Activated T-helper 1 cell treated with Interleukin-2 at 50 U/mL for 16 hours (primary cell): Measurements from ENCODE around the gene MEF2A.
"Not testable (repeated sequence)": the region's sequence is repeated elsewhere in the genome, so short reads cannot be mapped to it uniquely, and the experiment has no call there.

Source experiments
- DNase-seq: peaks from one replicate; pipeline ENCODE4 v3.0.0-alpha.2; 2020; ENCODE audit warnings: low read depth

The MEF2A gene

GRCh38 chr15:99645951-99646350, 80.2 kb downstream of the MEF2A start:
- DNase-seq: no peak

- no peak for DNase-seq
Measured at GRCh38 chr15:99651023-99651807, 85.4 kb downstream of the MEF2A start.

DNA sequence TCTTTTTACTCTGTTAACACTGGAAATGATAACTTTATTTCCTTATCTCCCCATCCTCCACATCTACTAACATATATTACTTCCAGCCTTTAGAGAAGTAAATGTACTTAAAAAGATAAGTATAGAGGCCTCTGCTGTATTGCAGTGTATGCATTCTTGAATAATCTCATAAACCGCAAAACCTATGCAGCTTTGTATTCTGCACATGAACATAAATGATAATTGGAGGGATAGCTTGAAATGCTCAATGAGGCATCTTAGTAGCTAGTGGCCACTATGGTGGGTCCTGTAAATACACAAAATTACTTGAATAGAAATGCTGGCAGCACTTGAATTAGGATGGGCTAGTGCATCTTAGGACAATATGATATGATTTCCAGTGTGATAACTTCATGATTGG, 90.4 kb downstream of the MEF2A start:
- no peak for DNase-seq

DNA sequence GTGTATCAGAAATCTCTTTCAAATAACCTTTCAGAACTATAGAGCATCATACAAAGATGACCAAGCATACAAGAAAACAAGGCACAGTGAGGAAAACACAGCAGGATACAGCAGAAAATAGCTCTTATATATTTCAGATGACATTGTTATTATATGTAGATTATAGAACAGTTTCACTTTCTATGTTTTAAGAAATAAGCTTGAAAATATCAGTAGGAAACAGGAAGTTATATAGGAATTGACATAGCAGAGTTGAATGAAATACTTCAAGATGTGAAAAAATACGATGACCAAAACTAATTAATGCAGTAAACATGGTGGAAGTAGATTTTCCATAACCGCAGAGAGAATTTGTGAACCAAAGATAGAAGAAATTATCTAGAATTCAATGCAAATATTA, 92.2 kb downstream of the MEF2A start:
- no peak for DNase-seq

DNA sequence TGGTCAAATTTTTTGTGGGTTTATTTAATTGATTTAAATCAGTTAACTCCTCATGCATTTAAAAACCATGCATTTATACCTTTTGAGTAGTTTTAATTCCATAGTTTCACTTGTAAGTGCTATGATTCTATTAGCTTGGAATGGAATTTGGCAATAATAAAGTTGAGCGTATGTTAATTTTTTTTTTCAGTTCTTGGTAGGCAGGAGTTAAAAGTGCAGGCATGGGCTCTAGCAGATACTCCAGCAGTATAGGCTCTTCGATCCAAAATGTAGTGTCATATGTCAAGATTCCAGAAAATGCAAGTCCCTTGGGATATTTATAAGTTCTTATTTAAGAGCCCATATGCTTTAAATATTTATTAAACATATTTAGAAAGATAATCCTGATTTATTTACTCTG, 97.1 kb downstream of the MEF2A start:
- no peak for DNase-seq

- DNase-seq: not testable (repeated sequence)
Measured at GRCh38 chr15:99666073-99666472, 100.3 kb downstream of the MEF2A start.

DNA sequence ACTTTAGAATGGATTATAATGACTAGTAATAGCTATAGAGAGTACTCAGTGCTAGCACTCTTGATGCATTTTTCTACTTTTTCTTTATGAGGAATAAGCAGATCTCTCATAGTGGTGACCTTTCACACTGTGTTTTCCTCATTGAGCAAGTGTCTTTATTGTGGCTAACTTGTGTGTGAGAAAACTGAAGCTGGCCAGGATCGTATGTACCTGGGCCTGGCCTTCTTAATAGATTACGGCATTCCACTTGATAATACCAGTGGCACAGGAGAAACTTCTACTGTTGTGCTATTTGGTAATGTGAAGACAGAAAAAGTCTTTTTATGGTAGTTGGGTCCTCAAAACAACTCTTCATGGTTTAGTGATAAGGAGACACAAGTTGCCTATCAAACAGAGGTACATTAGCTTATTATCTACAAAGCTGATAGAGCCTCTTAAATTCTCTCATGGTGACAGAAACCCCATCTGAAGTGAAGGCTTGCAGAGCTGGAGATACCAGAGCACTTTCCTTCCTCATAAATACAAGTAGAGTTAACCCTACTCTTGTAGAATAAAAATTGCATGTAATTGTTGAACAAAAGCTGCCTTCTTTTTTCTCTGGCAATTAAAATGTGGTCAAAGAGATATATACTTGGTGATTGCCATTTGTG, 102.9 kb downstream of the MEF2A start:
- no peak for DNase-seq

DNA sequence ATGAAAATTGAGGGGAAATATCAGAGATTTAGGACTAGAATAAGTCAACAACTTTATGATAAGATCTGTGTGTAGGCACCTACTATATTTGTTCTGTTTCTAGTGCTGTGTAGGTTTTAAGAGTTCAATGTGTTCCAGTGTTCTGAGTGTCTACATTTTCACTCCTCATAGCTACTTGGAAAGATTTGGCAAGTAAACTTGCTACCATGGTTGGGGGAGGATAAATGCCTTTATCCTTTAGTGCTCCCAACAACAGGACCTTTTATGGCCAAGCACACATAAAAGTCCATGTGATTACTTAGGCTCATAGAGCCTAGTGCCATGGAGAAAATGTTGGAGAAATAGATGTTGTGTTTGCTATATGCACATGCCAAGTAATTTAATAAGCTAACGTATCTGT, 103.5 kb downstream of the MEF2A start:
- no peak for DNase-seq

DNA sequence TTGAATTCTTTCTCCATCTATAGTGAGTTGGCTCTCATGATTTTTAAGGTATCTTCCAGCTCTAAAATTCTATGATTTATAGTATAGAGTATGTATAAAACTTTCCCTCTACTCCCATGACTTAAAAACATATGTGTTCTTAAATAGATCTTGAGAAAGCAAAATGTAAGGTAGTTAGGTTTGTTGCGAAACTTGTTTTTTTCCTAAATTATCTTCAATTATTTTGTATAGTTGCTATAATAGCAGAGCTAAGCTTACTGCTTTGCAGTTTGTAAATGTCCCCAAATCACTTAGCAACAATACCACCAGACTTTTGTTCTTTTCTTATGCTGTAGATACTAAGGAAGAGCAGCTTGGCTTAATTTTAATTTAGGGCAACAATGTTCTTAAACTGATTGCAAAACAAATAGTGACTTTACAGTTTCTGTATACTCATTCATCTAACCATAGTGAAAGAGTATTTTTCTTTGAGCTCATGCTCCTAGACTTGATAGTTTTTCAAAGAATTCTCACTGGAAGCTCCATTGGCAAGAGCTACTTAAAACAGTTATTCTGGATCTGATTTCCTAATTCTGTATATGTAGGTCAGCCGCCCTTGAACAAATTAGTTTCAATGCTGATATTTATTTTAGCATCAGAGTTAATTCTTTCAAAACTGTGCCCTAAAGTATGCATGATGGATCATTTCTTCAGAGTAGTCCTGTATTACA, 106.3 kb downstream of the MEF2A start:
- DNase-seq: no peak

DNA sequence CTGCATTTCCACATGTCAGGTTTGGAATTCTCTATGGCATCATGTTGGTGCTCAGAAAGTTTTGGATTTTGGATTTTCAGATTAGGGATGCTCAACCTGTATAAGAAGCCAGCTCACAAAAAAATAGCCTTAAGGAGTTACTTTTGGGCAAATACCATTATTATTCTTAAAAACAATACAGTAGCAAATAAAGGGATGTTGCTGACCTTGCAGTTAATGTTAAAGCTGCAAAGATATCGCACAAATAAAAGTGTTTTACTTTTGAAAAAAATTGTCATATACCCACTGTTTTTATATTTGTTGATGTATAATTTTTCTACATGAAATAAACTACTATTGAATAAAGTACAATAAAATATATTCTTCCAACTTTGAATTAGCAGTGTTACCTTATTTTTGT, 107.3 kb downstream of the MEF2A start:
- DNase-seq: no peak

GRCh38 chr15:99674279-99674678, 108.5 kb downstream of the MEF2A start:
- no peak for DNase-seq

DNA sequence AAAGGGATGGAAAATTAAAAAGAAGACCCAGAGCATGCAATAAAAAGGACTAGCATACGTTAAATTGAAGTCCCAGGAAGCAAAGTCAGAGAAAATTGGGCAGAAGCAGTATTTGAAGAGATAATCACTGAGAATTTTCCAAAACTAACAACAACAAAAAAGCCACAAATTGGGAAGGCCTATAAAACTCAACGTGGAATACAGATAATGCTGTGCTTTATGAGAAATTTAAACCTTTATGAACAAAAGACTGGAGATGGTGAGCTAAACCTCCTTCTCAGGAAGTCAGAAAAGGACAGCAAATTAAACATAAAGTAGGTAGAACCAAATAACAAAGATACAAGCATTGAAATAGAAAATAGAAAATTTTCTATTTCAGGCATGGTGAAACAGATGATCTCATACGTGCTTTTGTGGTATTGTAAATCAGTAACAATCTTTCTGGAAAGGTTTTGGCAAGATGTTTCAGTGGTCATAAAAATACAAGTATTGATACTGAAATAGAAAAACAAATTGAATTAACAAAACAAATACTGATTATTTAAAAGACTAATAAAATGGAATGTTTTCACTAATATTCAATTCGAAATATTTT, 111.9 kb downstream of the MEF2A start:
- DNase-seq: no peak

DNA sequence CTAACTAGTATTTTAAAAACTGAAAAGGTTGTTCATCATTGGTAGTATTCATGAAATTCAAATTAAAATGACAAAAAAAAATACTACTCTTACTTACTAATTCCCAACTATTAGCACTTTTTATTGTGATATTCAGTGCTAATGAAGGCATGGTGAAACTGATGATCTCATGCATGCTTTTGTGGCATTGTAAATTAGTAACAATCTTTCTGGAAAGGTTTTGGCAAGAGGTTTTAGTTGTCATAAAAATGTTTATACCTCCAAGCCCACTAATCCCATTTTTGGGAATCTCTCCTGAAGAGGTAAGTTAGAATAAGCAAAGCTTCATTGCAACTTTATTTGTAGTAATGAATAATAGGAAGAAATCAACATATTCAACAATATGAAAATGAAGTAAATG, 114.5 kb downstream of the MEF2A start:
- DNase-seq: no peak

- no peak for DNase-seq
Measured at GRCh38 chr15:99681990-99682389, 116.2 kb downstream of the MEF2A start.

DNA sequence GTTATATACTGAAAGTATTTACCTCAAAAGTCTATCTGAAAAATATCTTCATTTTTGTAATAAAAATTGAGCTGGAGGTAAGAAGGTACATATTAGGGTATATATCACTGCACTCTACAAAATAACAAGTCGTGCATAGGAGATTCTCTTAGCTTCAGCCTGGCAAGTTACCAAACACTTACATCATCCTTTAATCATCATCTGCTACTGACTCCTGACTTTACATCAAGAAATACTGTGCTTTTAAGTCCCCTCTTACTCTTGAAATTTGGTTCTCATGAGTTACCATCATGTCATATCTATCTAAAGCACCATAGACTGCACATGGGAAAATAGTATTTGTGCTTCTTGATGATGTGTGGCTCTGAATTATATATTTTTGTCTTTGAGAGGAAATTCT, 116.7 kb downstream of the MEF2A start:
- DNase-seq: no peak

GRCh38 chr15:99683000-99683670, 117.4 kb downstream of the MEF2A start:
- DNase-seq: no peak

GRCh38 chr15:99686290-99686689, 120.5 kb downstream of the MEF2A start:
- no peak for DNase-seq

DNA sequence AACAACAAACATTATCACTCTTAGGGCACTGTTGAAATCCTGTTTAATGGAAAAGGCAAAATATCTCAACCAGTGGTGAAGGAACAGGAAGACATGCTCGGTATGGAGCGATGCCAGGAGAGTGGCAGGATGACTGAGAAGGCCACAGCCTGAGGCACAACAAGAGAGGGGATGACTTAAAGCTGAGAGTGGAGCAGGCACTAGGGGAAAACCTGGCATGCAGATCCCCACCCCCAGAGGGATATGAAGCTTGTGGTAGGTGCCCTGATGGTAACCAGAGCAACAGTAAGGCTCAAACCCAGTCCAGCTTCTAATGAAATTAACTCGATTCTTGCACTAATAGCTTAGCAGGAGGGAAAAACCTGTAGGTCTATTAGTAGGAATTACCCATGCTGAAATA, 127.0 kb downstream of the MEF2A start:
- DNase-seq: no peak

- DNase-seq: no peak
Measured at GRCh38 chr15:99696096-99696495, 130.3 kb downstream of the MEF2A start.

DNA sequence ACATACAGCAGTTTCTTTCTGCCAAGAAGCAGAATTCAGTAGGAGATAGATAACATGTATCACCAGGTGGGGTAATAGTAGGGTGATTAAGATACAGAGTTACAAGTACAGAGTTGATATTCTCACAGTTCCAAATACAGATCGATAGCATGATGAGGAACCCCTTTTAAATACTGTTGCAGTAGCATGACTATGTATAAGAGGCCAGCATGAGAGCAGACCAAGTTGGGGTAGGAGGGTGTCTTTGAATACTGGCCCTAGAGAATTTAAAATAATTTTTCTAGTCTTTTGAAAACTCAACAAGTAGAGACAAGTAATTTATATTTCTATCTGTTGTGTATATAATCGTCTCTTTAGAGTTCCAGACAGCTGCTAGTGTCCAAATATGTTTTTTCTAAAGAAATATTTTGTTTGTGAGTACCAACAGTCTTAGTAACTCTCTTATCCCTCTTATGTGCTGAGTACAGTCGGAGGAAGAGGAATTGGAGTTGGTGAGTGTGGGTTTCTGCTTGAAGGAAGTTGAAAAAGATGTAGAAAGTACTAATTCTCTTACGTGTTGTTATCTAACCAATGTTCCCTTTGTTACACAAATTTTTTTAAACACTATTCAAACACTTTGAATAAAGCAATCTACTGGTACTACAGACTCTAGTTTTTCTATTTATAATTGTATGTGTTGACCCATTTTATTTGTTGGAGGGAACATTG, 137.3 kb downstream of the MEF2A start:
- no peak for DNase-seq

DNA sequence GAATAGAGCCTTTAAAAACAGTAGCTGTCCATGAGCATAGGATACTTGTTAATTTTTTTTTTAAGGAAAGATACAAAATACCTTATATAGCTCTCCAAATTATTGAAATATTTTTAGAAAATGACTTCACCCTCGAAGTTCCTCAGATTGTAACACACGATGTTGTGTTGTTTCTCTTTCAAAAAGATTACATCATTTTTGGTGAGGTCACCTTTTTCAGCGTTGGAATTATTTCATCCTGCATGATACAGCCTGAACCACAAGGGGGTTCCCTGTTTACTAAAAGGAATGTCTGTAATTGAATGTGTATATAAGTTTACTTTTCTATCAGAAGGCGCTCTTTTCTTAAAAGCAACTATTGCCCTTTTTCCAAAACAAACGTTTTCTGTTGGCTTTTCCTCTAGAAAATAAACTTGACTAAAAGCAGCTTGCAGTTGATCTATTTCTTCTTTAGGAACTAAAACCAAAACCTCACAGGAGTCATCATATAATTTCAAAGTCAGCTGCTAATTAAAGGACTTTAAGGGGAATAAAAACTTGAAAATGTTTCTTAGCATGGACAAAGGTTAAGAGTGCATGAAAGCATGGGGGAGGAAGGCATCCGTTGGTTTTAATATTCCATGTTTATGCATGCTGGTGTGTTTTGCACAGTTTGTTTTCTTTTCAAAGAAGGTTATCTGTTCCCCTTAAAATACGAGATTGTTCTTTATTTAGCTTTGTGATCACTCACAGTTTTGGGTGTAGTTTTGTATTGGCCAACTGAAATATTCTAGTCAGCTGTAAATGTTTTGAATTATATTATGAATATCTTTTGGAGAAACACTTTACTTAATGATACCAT, 138.0 kb downstream of the MEF2A start:
- no peak for DNase-seq
